ENCODE results near the gene LRRC61. TPM values are rescaled to one million over a fixed set of nuclear protein-coding genes. Genes with fewer than 3 reads are reported as not detected.
A peak's percentile ranks its signal among the peaks of the same experiment; 100 is the strongest.

Gene LRRC61
- total and polyA plus RNA-seq, 2 of the 13 experiments (the other 11 are each of a cell fraction or from before 2014, with no cell fraction given): 33.0 to 34.8 TPM

DNA sequence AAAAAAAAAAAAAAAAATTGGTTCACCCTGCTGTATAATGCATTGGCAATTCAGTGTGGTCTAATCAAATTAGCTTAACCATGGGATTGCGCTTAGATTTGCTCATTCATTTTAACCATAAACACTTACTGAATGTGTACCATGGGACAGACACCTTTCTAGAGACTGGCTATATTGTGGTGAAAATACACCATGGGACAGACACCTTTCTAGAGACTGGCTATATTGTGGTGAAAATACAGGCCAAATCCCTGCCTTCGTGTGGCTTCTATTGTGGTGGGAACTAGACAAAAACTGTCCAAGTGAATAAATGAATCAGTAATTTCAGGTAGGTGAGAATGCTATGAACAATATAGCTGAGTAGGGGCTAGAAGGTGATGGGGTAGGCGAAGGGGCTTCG, 35.3 kb downstream of the LRRC61 start (continued):
- TF ChIP-seq, protein P1, sequence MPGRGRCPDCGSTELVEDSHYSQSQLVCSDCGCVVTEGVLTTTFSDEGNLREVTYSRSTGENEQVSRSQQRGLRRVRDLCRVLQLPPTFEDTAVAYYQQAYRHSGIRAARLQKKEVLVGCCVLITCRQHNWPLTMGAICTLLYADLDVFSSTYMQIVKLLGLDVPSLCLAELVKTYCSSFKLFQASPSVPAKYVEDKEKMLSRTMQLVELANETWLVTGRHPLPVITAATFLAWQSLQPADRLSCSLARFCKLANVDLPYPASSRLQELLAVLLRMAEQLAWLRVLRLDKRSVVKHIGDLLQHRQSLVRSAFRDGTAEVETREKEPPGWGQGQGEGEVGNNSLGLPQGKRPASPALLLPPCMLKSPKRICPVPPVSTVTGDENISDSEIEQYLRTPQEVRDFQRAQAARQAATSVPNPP (CRISPR knock-in tag; IDR thresholded peaks at IDR 0.05): no peak
- no peak for TF ChIP-seq TGIF2 (CRISPR knock-in tag; IDR thresholded peaks at IDR 0.05)

DNA sequence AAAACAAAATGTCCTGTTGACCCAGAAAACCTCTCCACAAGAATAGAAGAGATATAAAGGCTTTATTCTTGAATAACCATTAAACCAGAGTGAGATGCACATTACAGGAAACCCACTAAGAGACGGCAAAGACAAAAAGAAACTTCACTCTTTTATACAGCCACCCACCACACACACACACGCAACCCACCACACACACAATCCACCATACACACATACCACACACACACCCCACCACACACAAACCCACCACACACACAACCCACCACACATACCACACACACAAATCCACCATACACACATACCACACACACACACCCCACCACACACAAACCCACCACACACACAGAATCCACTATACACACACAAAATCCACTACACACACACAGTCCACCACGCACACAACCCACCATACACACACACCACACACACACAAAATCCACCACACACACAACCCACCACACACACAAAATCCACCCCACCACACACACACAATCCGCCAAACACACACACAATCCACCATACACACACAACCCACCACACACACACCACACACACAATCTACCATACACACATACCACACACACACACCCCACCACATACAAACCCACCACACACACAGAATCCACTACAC, 36.0 kb downstream of the LRRC61 start:
- Histone ChIP-seq H4K20me1 (ENCODE audit: insufficient read depth, low read length) (no peaks in the 10 kb centered on the region), H3K4me3 (replicated peaks in 1 of 3; ENCODE audit: insufficient read depth in 1 of 3, low read depth in 2 of 3, low read length in 3 of 3) (no peak overlapping the region), H3K36me3 (replicated peaks in 1 of 2; ENCODE audit: control insufficient read depth in 1 of 2, insufficient read depth in 2 of 2, low read length in 2 of 2) (no peaks in the 10 kb centered on the region), H3K4me1 (ENCODE audit: insufficient read depth, low read length) (peaks cover 64% of the 10 kb centered on the region), H2AFZ (ENCODE audit: low read length) (no peak overlapping the region), H3K27me3 (ENCODE audit: control insufficient read depth in 1 of 2, insufficient read depth in 2 of 2, low read length in 2 of 2) (no peaks in the 10 kb centered on the region), H3K27ac (ENCODE audit: extremely low read length, insufficient read depth, low read length) (no peak overlapping the region), H3K9ac (ENCODE audit: insufficient read depth, low read depth, low read length) (no peak overlapping the region), H3K79me2 (ENCODE audit: insufficient read depth, low read length) (no peaks in the 10 kb centered on the region), H3K4me2 (ENCODE audit: low read depth, low read length) (no peak overlapping the region), H3K9me3 (ENCODE audit: low read length) (no peaks in the 10 kb centered on the region)
- ATAC-seq (no peak), DNase-seq (ENCODE audit: low spot score) (no peak), FAIRE-seq (no peak)
- BruUV-seq (replicated peaks): no TSS peak
- WGBS (ENCODE audit: low lambda C conversion rate): 78% methylated on average over 4 of the region's 4 CpGs
- intact Hi-C loops (cut with micrococcal nuclease; ENCODE audit: unreplicated experiment): loop anchor here (5.0 to 10.0 kb wide), 2 partner anchors 37 to 74 kb away; partner anchors contain the start of genes ACTR3C and LRRC61
- ChIA-PET POLR2A (interaction anchor here (1.2 to 1.3 kb wide), 2 partner anchors 10 to 12 kb away, joined by 3 to 5 read pairs; partner anchors contain the start of gene REPIN1), CTCF (ENCODE audit: low intra/inter-chr PET ratio, low total read pairs) (interaction anchor here (4.3 kb wide), 1 partner anchor 30 kb away, joined by 45 read pairs; no protein-coding TSS in a partner anchor)
- in situ Hi-C loops (cut with HindIII; ENCODE audit: extremely low pct_ligation_motif_present, low pct_unique_long_range_greater_than_20kb): no loop called here
- TF ChIP-seq, protein P2, sequence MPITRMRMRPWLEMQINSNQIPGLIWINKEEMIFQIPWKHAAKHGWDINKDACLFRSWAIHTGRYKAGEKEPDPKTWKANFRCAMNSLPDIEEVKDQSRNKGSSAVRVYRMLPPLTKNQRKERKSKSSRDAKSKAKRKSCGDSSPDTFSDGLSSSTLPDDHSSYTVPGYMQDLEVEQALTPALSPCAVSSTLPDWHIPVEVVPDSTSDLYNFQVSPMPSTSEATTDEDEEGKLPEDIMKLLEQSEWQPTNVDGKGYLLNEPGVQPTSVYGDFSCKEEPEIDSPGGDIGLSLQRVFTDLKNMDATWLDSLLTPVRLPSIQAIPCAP (CRISPR knock-in tag; IDR thresholded peaks at IDR 0.05; ENCODE audit: low read depth): no peak
- TF ChIP-seq NCOR1 (IDR thresholded peaks at IDR 0.05; ENCODE audit: borderline replicate concordance, low read length) (no peak), MBNL3 (CRISPR knock-in tag; conservative IDR thresholded peaks at IDR 0.05) (no peak), BORCS8-MEF2B (CRISPR knock-in tag; IDR thresholded peaks at IDR 0.05) (no peak)
- TF ChIP-seq, protein P3, sequence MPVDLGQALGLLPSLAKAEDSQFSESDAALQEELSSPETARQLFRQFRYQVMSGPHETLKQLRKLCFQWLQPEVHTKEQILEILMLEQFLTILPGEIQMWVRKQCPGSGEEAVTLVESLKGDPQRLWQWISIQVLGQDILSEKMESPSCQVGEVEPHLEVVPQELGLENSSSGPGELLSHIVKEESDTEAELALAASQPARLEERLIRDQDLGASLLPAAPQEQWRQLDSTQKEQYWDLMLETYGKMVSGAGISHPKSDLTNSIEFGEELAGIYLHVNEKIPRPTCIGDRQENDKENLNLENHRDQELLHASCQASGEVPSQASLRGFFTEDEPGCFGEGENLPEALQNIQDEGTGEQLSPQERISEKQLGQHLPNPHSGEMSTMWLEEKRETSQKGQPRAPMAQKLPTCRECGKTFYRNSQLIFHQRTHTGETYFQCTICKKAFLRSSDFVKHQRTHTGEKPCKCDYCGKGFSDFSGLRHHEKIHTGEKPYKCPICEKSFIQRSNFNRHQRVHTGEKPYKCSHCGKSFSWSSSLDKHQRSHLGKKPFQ (CRISPR knock-in tag; IDR thresholded peaks at IDR 0.05; ENCODE audit: insufficient replicate concordance): no peak
- TF ChIP-seq, protein P4, sequence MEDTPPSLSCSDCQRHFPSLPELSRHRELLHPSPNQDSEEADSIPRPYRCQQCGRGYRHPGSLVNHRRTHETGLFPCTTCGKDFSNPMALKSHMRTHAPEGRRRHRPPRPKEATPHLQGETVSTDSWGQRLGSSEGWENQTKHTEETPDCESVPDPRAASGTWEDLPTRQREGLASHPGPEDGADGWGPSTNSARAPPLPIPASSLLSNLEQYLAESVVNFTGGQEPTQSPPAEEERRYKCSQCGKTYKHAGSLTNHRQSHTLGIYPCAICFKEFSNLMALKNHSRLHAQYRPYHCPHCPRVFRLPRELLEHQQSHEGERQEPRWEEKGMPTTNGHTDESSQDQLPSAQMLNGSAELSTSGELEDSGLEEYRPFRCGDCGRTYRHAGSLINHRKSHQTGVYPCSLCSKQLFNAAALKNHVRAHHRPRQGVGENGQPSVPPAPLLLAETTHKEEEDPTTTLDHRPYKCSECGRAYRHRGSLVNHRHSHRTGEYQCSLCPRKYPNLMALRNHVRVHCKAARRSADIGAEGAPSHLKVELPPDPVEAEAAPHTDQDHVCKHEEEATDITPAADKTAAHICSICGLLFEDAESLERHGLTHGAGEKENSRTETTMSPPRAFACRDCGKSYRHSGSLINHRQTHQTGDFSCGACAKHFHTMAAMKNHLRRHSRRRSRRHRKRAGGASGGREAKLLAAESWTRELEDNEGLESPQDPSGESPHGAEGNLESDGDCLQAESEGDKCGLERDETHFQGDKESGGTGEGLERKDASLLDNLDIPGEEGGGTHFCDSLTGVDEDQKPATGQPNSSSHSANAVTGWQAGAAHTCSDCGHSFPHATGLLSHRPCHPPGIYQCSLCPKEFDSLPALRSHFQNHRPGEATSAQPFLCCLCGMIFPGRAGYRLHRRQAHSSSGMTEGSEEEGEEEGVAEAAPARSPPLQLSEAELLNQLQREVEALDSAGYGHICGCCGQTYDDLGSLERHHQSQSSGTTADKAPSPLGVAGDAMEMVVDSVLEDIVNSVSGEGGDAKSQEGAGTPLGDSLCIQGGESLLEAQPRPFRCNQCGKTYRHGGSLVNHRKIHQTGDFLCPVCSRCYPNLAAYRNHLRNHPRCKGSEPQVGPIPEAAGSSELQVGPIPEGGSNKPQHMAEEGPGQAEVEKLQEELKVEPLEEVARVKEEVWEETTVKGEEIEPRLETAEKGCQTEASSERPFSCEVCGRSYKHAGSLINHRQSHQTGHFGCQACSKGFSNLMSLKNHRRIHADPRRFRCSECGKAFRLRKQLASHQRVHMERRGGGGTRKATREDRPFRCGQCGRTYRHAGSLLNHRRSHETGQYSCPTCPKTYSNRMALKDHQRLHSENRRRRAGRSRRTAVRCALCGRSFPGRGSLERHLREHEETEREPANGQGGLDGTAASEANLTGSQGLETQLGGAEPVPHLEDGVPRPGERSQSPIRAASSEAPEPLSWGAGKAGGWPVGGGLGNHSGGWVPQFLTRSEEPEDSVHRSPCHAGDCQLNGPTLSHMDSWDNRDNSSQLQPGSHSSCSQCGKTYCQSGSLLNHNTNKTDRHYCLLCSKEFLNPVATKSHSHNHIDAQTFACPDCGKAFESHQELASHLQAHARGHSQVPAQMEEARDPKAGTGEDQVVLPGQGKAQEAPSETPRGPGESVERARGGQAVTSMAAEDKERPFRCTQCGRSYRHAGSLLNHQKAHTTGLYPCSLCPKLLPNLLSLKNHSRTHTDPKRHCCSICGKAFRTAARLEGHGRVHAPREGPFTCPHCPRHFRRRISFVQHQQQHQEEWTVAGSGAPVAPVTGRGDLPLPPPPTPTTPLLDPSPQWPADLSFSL (CRISPR knock-in tag; IDR thresholded peaks at IDR 0.05): peak; percentile 90

All from HepG2 (cell line).